PC-9 (cell line): ENCODE results near the gene ZC3H12A. TPM values are rescaled to one million over a fixed set of nuclear protein-coding genes. Genes with fewer than 3 reads are reported as not detected.

Source experiments
- BruUV-seq: library from RNA; stranded (reverse); fragments of 400-500 nt; replicated peaks from 2 replicates; lab custom pipeline; 2021; lab: Mats Ljungman, UMichigan
- CTCF ChIA-PET: fragments of 300-600 bp; sonication (Branson Sonifier 250); formaldehyde crosslinking; loops from one replicate; lab custom pipeline; 2022; ENCODE audit warnings: antibody characterized with exemption; lab: Charles Lee
- POLR2A ChIA-PET: fragments of 300-600 bp; sonication (Branson Sonifier 250); formaldehyde crosslinking; loops from one replicate; lab custom pipeline; 2022; ENCODE audit warnings: antibody characterized with exemption; ENCODE audit not compliant: unreplicated experiment; lab: Charles Lee
- DNase-seq, 2 experiments: peaks; one replicate each; pipeline versions ENCODE4 v3.0.0 to v3.0.0-alpha.2; 2015 to 2022; ENCODE audit warnings: mixed read lengths in 1 of 2
- H2AFZ ChIP-seq: fragments of 200-600 bp; sonication (generic); 2 replicates; pipeline ENCODE4 v1.8.1; 2017; ENCODE audit warnings: antibody characterized with exemption
- H3F3A ChIP-seq: fragments of 200-600 bp; sonication (generic); 2 replicates; pipeline ENCODE4 v1.8.1; 2017; ENCODE audit warnings: antibody characterized with exemption, mild to moderate bottlenecking, low read depth; ENCODE audit not compliant: insufficient read depth
- H3K27ac ChIP-seq: fragments of 200-600 bp; sonication (generic); 2 replicates; pipeline ENCODE4 v1.6.1; 2016; ENCODE audit warnings: mixed run types
- H3K27me3 ChIP-seq: fragments of 200-600 bp; sonication (generic); 2 replicates; pipeline ENCODE4 v1.6.1; 2016; ENCODE audit warnings: low read depth, mixed run types; ENCODE audit not compliant: insufficient read depth
- H3K36me3 ChIP-seq: fragments of 200-600 bp; sonication (generic); 2 replicates; pipeline ENCODE4 v1.6.1; 2016; ENCODE audit warnings: low read depth, mixed run types
- H3K4me1 ChIP-seq: fragments of 200-600 bp; sonication (generic); replicated peaks from 2 replicates; pipeline ENCODE4 v1.6.1; 2016; ENCODE audit warnings: mixed run types; ENCODE audit not compliant: insufficient read depth
- H3K4me2 ChIP-seq: fragments of 200-600 bp; sonication (generic); 2 replicates; pipeline ENCODE4 v1.6.1; 2017; ENCODE audit warnings: mixed run types
- H3K4me3 ChIP-seq: fragments of 200-600 bp; sonication (generic); 2 replicates; pipeline ENCODE4 v1.6.1; 2016; ENCODE audit warnings: mixed run types
- H3K79me2 ChIP-seq: fragments of 200-600 bp; sonication (generic); 2 replicates; pipeline ENCODE4 v1.6.1; 2017; ENCODE audit warnings: low read depth, mixed run types
- H3K9me2 ChIP-seq: fragments of 200-600 bp; sonication (generic); 2 replicates; pipeline ENCODE4 v1.8.1; 2017; ENCODE audit warnings: mild to moderate bottlenecking; ENCODE audit not compliant: insufficient read depth
- H3K9me3 ChIP-seq: fragments of 200-600 bp; sonication (generic); 2 replicates; pipeline ENCODE4 v1.8.1; 2016; ENCODE audit warnings: low read depth; ENCODE audit not compliant: insufficient read depth
- H4K20me1 ChIP-seq: fragments of 200-600 bp; sonication (generic); 2 replicates; pipeline ENCODE4 v1.8.1; 2017; ENCODE audit not compliant: insufficient read depth
- CTCF ChIP-seq: fragments of 200-600 bp; sonication (generic); conservative IDR thresholded peaks from 2 replicates; pipeline ENCODE4 v1.6.1; 2017; ENCODE audit warnings: mixed run types, antibody characterized with exemption, mild to moderate bottlenecking, moderate library complexity
- EZH2 ChIP-seq: fragments of 200-600 bp; sonication (generic); IDR thresholded peaks from 2 replicates; pipeline ENCODE4 v1.8.0; 2017; ENCODE audit warnings: antibody characterized with exemption, low read depth
- intact Hi-C: fragments of 100-400 bp; cut with micrococcal nuclease; formaldehyde crosslinking; loops from one replicate; pipeline ENCODE4 v1.10.0; 2022; ENCODE audit not compliant: unreplicated experiment
- total RNA-seq: library from RNA; stranded (reverse); gene quantifications from 2 replicates; pipeline ENCODE4 v1.2.3, GENCODE V29; 2021

ZC3H12A gene
- total RNA-seq, 1 experiment from 2014 or later = 18.7 TPM

GRCh38 chr1:37509181-37509580 is 34.8 kb downstream of the ZC3H12A start:
- CTCF ChIA-PET = interaction anchor here (0.5 kb wide), 1 partner anchor 466 kb away, joined by 3 read pairs; no protein-coding TSS in a partner anchor
- no peak for DNase-seq
- intact Hi-C loops = no loop called here

GRCh38 chr1:37513795-37514349 is 39.5 kb downstream of the ZC3H12A start:
- intact Hi-C loops = loop anchor here (1.0 to 2.0 kb wide), 3 partner anchors 20 to 41 kb away; partner anchors contain the start of gene SNIP1
- Histone ChIP-seq H3F3A (peaks cover 17% of the 10 kb centered on the region; the same call in 1 of the 2 replicates), H3K36me3 (peaks cover 4% of the 10 kb centered on the region; the same call in 1 of the 2 replicates), H3K4me1 (peaks cover 17% of the 10 kb centered on the region), H3K4me3 (peak overlapping the region; percentile 95), H3K9me3 (no peaks in the 10 kb centered on the region), H3K27me3 (no peaks in the 10 kb centered on the region), H3K4me2 (peak overlapping the region; percentile 94), H4K20me1 (peaks cover 8% of the 10 kb centered on the region; the same call in 1 of the 2 replicates), H2AFZ (peak overlapping the region; percentile 100), H3K79me2 (peaks cover 23% of the 10 kb centered on the region), H3K27ac (no peak overlapping the region), H3K9me2 (no peaks in the 10 kb centered on the region)
- ChIA-PET CTCF (interaction anchor here (0.6 to 1.5 kb wide), 3 partner anchors 37 to 42 kb away, joined by 3 to 8 read pairs (median 5); no protein-coding TSS in a partner anchor), POLR2A (interaction anchor here (0.6 to 0.9 kb wide), 6 partner anchors 11 to 1369 kb away, joined by 4 to 12 read pairs (median 6); partner anchors contain the start of gene MRPS15)
- peak in 1 of 2 experiments; percentile 43 for DNase-seq
- BruUV-seq = no TSS peak
- TF ChIP-seq CTCF (no peak), EZH2 (no peak)

More at GRCh38 chr1:37509181-37509580, 34.8 kb downstream of the ZC3H12A start:
- H4K20me1 ChIP-seq = peaks cover 8% of the 10 kb centered on the region; the same call in 1 of the 2 replicates
- TF ChIP-seq CTCF (peak; percentile 44; the same call in 1 of the 2 replicates), EZH2 (no peak)
- no peak overlapping the region for H3K4me2 ChIP-seq
- peaks cover 20% of the 10 kb centered on the region; the same call in 1 of the 2 replicates for H3K36me3 ChIP-seq
- no peak overlapping the region for H2AFZ ChIP-seq
- POLR2A ChIA-PET = interaction anchor here (0.7 kb wide), 2 partner anchors 33 to 407 kb away, joined by 3 read pairs; no protein-coding TSS in a partner anchor
- H3K4me3 ChIP-seq = no peak overlapping the region
- H3K27ac ChIP-seq = no peak overlapping the region
- BruUV-seq = no TSS peak
- peaks cover 9% of the 10 kb centered on the region for H3K4me1 ChIP-seq
- no peaks in the 10 kb centered on the region for H3K27me3 ChIP-seq
- H3K9me3 ChIP-seq = no peaks in the 10 kb centered on the region; the same call in 1 of the 2 replicates
- no peaks in the 10 kb centered on the region for H3F3A ChIP-seq
- peaks cover 22% of the 10 kb centered on the region for H3K79me2 ChIP-seq
- no peaks in the 10 kb centered on the region for H3K9me2 ChIP-seq

GRCh38 chr1:37514350-37515184 is 40.2 kb downstream of the ZC3H12A start, which contains the start of gene MEAF6:
MEAF6 (minus strand) TSS chr1:37514766; CDS start chr1:37514746, 20 bp downstream.
- peaks cover 23% of the 10 kb centered on the region for H3K79me2 ChIP-seq
- peak within 1 kb of the TSS; percentile 77 for H3K27ac ChIP-seq
- peaks cover 17% of the 10 kb centered on the region for H3K4me1 ChIP-seq
- no peaks in the 10 kb centered on the region for H3K27me3 ChIP-seq
- H2AFZ ChIP-seq = peak within 1 kb of the TSS; percentile 100
- TF ChIP-seq EZH2 (no peak), CTCF (peak; percentile 63)
- intact Hi-C loops = loop anchor here (1.0 to 2.0 kb wide), 3 partner anchors 20 to 40 kb away; partner anchors contain the start of gene SNIP1
- H3F3A ChIP-seq = peaks cover 17% of the 10 kb centered on the region; the same call in 1 of the 2 replicates
- H3K9me3 ChIP-seq = no peaks in the 10 kb centered on the region
- H3K4me2 ChIP-seq = peak within 1 kb of the TSS; percentile 94
- H3K9me2 ChIP-seq = no peaks in the 10 kb centered on the region
- DNase-seq = peak; percentile 58 to 86
- H4K20me1 ChIP-seq = peaks cover 8% of the 10 kb centered on the region; the same call in 1 of the 2 replicates
- no TSS peak for BruUV-seq
- H3K4me3 ChIP-seq = peak within 1 kb of the TSS; percentile 95
- ChIA-PET CTCF (interaction anchor here (0.5 to 1.5 kb wide), 7 partner anchors 12 to 491 kb away, joined by 3 to 8 read pairs (median 3); partner anchors contain the start of gene FHL3), POLR2A (interaction anchor here (0.6 to 0.9 kb wide), 10 partner anchors 11 to 1370 kb away, joined by 3 to 16 read pairs (median 6); partner anchors contain the start of gene MRPS15)
- H3K36me3 ChIP-seq = peaks cover 4% of the 10 kb centered on the region; the same call in 1 of the 2 replicates
